Activated CD4-positive, alpha-beta T cell treated with anti-CD3 and anti-CD28 coated beads, Interleukin-2, amount 50 U/mL, for 16 hours (primary cell): Measurements from ENCODE around the gene CTU1.
A peak's percentile ranks its signal among the peaks of the same experiment; 100 is the strongest.

Experiments
- DNase-seq: peaks from one replicate; pipeline ENCODE4 v3.0.0-alpha.2; 2020

CTU1 gene

DNA sequence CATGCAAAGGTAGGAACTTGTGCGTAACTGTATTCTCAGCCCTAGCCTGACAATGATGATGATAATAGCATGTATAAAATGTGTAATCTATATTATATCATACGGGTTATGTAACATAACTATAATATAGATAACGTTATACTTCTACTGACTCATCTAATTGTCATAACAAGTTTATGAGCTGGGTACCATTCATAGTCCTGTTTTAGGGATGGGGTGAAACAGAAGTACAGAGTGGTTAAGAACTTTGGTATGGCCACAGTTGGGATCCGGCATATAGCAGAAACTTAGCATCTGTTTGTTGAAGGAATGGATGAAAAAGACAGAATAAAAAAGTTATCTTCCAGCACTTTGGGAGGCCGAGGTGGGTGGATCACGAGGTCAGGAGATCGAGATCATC, 5.2 kb downstream of the CTU1 start:
- no peak for DNase-seq

- DNase-seq: no peak
Observed at GRCh38 chr19:51101171-51101865, 6.9 kb downstream of the CTU1 start.

- no peak for DNase-seq
Observed at GRCh38 chr19:51100601-51101000, 7.6 kb downstream of the CTU1 start.

DNA sequence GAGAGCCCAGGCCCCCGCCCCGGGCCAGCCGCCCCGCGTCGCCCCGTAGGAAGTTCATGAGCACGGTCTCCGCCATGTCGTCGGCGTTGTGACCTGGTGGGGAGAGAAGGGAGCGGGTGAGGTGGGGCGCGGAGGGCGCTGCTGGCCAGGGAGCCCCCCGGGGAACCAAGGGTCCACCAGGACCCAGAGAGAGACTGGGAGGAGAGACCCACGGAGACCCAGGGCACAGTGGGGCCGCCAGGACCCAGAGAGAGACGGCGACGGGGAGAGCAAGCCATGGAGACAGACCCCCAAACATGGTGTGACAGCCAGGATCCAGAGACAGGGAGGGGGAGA, 9.2 kb downstream of the CTU1 start:
- no peak for DNase-seq

GRCh38 chr19:51098365-51099046, 9.7 kb downstream of the CTU1 start:
- no peak for DNase-seq

DNA sequence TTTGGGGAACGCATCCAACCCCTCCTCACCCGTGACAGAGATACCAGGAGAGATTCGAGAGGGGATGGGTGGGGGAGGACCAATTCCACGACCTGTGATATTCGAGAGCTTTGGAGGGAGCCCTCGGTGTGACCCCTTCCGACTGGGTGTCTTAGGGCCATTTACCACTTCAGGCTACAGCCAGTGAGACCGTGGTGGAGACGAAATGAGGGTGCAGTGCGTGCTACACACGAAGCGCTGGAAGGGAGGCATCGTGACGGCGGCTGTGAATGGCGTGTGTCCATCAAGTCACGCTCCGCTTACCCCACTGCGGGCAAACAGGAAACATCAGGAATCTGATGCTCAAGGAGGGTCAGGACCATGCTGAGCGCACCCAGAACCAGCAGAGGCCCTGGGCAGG, 10.4 kb downstream of the CTU1 start:
- DNase-seq: no peak

DNA sequence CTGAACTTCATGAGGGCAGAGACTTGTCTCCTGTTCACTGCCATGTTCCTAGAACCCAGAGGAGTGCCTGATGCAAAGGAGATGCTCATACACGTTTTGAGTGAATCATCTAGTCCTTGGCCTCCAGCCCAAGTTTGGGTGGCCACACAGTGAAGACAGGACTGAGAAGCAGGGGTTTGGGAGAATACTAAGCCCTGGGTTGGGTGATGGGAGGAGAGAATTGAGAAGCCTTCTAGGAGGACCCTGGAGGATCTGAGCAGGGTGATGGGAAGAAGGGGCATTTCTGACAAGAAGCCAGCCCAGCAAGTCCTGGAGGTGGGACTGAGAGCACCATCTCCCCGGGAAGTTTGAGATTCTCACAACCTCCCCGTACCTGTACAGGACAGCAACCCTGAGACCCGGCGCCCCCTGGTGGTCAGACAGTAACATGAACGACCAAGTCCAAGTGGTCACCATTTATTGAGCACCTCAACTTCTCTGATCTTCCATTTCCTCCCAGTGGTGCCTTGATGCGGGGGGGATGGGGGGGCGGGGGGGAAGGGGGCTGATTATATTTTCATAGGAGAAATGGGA, 11.0 kb downstream of the CTU1 start:
- peak; percentile 70 for DNase-seq

- DNase-seq: no peak
Observed at GRCh38 chr19:51096473-51097165, 11.6 kb downstream of the CTU1 start.

- DNase-seq: peak; percentile 26
Observed at GRCh38 chr19:51094696-51095279, 13.4 kb downstream of the CTU1 start.

DNA sequence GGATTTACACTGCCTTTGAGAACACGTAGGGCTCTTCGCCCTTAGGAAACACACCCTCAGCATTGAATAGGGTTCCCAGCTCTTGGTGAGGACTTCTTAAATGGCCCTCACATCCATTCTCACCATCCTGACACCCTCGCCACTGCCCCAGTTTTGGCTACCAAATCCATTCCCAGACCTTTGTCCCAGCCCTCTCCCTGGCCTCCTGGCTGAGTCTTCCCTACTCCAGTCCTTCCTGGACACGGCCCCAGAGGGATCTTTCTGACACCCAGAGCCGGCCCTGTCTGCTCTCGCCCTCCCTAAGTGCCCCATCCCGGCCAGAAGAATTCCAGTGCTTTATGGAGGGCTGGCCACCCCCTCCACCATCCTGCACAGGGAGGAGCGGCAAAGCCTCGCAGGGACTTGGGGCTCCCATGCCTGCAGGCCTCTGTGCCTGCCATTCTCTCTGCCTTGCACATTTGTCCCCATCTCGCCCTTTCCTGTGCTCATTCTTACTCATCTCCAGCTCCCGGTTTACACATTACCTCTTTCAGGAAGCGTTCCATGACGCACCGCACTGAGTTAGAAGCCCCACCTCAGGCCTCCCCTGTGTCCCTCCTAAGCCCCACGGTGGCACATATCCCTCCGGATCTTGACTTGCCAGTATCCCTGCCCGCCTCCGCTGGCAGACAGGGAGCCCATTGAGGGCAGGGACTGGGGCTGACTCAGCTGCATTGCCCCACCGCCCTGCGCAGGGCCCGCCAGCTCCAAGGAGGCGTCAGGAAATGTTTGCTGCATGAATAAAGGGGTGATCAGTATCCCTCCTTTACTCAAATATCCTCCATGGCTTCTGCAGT, 14.5 kb downstream of the CTU1 start:
- DNase-seq: no peak

DNA sequence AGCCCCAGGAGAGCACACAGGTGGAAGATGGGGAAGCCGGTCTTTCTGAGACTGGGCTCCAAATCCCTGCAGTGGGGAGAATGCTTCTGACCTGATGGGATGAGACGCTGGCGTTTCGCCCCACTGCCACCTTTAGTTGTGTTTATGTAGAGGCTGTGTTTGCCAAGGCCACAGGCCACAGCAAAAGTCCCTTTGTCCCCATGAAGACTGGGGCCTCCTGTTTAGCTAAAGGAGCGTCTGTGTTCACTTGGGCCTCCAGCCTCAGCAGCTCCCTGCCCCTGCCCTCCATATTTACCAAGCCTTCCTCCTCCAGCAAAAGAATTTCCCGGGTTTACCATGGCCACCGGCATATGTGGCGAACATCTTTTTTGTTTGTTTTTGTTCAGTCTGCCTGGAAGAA, 15.1 kb downstream of the CTU1 start:
- no peak for DNase-seq

DNA sequence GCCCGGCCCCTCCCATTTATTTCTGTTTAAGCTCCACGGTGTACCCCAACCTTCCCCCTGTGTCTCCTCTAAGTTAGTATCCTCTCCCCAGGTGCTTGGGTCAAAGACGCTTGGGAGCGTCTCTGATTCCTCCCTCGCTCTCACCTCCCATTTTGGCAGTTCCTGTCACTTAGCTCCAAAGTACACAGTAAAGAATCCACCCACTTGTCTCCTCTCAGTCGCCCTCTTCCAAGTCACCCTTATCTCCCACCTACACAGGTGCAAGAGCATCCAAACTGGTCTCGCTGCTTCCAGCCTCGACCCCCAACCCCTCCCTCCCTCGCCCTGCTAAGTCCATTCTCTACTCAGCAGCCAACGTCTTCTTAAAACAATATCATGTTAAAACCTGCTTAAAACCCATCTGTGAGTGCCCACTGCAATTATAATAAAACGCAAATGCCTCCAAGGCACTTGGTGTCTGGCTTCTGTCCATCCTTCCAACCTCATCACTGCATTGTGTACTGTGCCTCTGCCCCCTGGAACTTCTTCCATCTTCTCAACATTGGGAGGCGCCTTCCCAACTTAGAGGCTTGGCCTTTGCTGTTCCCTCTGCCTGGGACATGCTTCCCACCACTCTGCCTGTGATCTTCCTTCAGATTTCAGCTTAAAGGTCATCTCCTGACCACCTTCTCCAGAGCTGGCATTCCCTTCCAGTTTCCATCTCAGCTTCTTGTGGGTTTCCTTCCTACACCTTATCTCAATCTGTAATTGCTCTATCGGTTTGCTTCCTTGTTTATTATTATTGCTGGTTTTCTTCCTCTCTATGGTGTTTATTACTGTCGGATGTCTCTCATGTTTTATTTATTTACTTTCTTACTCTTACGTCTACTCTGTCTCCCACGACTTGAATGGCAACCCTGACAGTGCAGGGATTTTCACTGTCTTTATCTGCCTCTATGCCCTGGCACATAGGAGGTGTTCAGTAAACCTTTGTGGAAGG, 16.0 kb downstream of the CTU1 start:
- no peak for DNase-seq

DNA sequence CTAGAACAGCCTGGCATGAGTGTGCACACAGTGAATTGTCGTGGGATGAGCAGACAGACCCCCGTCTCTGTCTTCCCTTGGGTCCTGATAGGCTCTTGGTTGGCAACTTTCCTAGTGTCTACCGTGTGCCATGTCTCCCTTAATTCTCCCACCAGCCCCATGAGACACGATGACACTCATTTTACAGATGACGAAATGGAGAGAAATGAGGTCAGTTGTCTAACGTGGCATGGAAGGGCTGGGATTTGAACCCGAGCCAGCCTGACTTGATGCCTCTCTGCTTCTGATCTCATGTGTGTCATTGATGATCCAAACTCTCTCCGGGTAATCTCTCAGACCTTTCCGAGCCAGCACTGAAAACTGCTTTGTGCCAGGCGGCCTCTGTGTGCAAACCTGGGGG, 17.1 kb downstream of the CTU1 start:
- no peak for DNase-seq

DNA sequence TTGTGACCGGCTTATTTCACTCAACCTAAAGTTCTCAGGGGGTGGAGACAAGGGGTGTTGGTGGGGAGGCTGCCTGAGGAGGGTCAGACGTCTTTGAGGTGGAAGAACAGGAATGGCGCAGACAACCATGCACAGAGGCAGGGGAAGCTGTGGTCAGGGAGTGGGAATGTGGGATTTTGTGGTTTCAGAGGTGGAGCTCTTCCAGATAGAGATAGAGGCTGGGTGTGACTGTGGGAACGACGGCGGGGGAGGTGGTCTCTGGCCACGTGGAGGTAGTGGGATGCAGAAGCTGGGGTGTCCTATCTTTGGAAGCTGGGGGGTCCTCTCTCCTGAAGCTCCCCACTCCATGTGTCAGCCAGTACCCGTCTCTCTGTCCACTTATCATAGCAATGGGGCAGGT, 17.7 kb downstream of the CTU1 start:
- DNase-seq: no peak

DNA sequence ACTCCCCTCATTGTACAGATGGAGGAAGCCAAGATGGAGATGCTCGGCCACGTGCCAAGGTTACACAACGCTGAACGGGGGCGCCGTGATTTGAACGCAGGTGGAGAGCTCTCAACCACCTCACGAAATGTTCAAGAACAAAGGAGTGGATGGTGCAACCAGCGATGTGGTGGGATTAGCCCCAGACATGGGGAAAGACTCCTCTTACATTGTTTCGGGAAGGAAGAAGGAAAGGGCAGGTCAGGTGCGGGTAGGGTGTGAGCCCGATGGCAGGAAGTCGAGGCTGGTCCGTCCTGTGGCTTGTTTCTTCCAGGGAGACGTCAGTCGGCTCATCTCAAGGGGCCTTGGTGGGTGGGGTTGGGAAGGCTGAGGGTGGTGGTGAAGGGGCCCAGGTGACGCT, 18.4 kb downstream of the CTU1 start:
- no peak for DNase-seq

- no peak for DNase-seq
Observed at GRCh38 chr19:51086153-51086850, 21.9 kb downstream of the CTU1 start.

GRCh38 chr19:51084505-51084904, 23.7 kb downstream of the CTU1 start:
- DNase-seq: no peak

DNA sequence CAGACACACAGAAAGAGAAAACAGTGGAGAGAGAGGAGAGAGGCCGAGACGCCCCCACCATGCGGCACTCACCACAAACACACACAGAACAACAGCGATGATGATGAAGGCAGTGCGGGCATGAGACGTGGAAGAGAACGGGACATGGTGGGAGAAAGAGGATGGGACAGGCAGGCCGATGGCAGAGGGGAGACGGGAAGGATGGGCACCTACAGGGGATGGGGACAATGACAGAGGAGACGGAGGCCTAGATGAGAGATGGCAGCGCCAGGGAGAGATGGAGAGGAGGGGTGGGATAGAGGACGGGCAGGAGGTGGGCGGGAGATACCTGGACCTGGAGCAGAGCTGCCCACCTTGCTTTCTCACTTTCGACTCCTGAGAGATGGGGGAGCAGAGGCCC, 24.4 kb downstream of the CTU1 start:
- DNase-seq: no peak

DNA sequence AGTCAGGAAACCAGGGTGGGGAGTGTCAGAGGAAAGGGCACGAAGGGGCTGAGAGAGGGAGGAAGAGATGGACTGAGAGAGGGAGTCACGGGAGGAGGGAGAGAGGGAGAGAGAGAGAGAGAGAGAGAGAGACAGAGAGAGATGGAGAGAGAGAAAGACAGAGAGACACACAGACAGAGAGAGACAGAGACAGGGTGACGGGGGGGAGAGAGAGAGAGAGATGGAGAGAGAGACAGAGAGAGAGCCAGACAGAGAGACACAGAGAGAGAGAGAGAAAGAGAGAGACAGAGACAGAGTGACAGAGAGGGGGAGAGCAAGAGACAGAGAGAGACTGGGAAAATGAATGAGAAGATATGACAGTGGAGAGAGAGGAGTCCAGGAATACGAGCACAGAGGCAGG, 25.0 kb downstream of the CTU1 start:
- DNase-seq: no peak

DNA sequence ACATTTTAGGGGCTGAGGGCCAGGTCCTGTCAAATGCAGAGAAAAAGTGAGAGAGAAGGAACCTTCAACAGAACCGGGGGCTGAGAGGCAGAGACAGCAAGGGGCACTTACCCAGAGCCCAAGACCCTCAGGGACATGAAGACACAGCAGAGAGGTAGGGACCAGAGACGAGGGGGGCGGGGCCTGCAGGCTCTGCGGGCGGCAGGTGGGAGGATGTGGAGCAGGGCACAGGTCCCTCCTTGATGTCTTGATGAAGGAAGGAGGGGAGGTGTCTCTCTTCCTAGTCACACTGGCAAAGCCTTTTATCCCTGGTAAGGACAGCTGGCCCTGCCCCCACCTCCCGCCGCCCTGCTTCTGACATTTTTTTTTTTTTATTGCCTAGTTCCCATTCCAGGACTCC, 25.6 kb downstream of the CTU1 start, which contains the start of gene KLK14:
KLK14 (minus strand) TSS at position 277 of the 400 bp plus-strand sequence; CDS start at position 4, 273 bp downstream.
- no peak for DNase-seq

- DNase-seq: no peak
Observed at GRCh38 chr19:51081476-51081875, 26.7 kb downstream of the CTU1 start.
